Measurements from ENCODE around the gene TGFB3.
"Not testable (repeated sequence)": the region's sequence is repeated elsewhere in the genome, so short reads cannot be mapped to it uniquely, and the experiment has no call there.

Gene TGFB3

DNA sequence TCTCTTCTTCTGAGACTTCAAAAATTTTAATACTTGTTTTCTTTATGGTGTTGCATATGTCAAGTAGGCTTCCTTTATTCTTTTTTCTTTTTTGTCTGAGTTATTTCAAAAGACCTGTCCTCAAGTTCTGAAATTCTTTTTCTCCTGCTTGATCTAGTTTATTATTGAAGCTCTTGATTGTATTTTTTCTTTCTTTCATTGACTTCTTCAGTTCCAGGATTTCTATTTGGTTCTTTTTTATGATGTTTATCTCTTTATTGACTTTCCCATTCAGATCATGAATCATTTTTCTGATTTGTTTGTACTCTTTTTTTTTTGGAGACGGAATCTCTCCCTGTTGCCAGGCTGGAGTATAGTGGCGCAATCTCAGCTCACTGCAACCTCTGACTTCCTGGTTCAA, 37.9 kb upstream of the TGFB3 start:
- Histone ChIP-seq H3K9me3 (ENCODE audit: control insufficient read depth, low read length) (no peaks in the 10 kb centered on the region), H3K79me2 (peaks cover 20% of the 10 kb centered on the region), H3K27me3 (ENCODE audit: control insufficient read depth, insufficient read depth, low read length) (no peaks in the 10 kb centered on the region), H2AFZ (no peak overlapping the region), H3K27ac (no peak overlapping the region), H3K36me3 (ENCODE audit: control insufficient read depth, insufficient read depth, low read length) (no peaks in the 10 kb centered on the region), H3K4me1 (no peaks in the 10 kb centered on the region), H3K4me3 (ENCODE audit: low read depth, low read length) (no peak overlapping the region), H3K9ac (no peak overlapping the region), H3K4me2 (ENCODE audit: low read length) (no peak overlapping the region)
- no peak for TF ChIP-seq CTCF (IDR thresholded peaks at IDR 0.05)

DNA sequence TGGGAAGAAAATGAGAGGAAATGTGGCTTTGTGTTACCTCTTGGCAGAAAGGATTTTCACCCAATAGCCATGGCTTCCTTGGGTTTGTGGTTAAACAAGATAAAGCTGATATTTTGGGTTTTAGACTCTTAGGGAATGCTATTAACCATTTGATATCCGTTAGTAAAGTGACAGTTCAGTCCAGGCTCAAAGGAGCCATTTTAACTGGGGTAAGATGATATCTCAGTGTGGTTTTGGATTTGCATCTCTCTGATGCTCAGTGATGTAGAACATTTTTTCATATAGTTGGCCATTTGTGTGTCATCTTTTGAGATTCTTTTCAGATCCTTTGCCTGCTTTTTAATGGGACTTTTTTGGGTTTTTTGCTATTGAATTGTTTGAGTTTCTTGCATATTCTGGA, 33.9 kb upstream of the TGFB3 start:
- H3K9ac ChIP-seq, result no peak overlapping the region
- H2AFZ ChIP-seq, result no peak overlapping the region
- no peaks in the 10 kb centered on the region for H3K4me1 ChIP-seq
- no peaks in the 10 kb centered on the region for H3K27me3 ChIP-seq (ENCODE audit: control insufficient read depth, insufficient read depth, low read length)
- no peak for TF ChIP-seq CTCF (IDR thresholded peaks at IDR 0.05)
- H3K4me2 ChIP-seq (ENCODE audit: low read length), result no peak overlapping the region
- H3K79me2 ChIP-seq, result peaks cover 17% of the 10 kb centered on the region
- H3K9me3 ChIP-seq (ENCODE audit: control insufficient read depth, low read length), result no peaks in the 10 kb centered on the region
- H3K4me3 ChIP-seq (ENCODE audit: low read depth, low read length), result no peak overlapping the region
- no peak overlapping the region for H3K27ac ChIP-seq
- no peaks in the 10 kb centered on the region for H3K36me3 ChIP-seq (ENCODE audit: control insufficient read depth, insufficient read depth, low read length)

DNA sequence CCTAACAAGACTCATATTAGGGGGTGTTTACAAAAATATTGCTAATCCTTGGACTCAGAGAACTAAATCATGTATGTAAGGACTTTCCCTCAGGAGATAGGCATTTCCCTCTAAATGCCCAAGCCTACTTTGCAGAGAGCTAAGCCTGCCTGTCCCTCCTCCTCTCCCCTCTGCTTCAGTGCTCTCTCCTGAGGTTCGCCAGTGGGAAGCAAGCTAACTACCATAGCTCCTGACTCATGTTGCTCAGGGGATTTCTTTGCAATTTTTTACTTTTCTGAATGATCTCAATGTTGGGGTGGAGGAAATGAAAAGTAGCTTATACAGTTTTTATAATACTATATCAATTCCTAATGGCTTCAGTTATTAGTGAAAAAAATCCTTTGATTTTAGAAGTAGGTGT, 33.4 kb upstream of the TGFB3 start:
- no peak overlapping the region for H3K4me2 ChIP-seq (ENCODE audit: low read length)
- H3K79me2 ChIP-seq, result peaks cover 13% of the 10 kb centered on the region
- no peak overlapping the region for H3K4me3 ChIP-seq (ENCODE audit: low read depth, low read length)
- H3K4me1 ChIP-seq, result no peaks in the 10 kb centered on the region
- no peaks in the 10 kb centered on the region for H3K27me3 ChIP-seq (ENCODE audit: control insufficient read depth, insufficient read depth, low read length)
- no peak overlapping the region for H3K27ac ChIP-seq
- H3K9ac ChIP-seq, result no peak overlapping the region
- H2AFZ ChIP-seq, result no peak overlapping the region
- TF ChIP-seq CTCF (IDR thresholded peaks at IDR 0.05), result no peak
- no peaks in the 10 kb centered on the region for H3K36me3 ChIP-seq (ENCODE audit: control insufficient read depth, insufficient read depth, low read length)
- no peaks in the 10 kb centered on the region for H3K9me3 ChIP-seq (ENCODE audit: control insufficient read depth, low read length)

GRCh38 chr14:76012354-76012753, 30.6 kb upstream of the TGFB3 start:
- Histone ChIP-seq H3K79me2 (peaks cover 5% of the 10 kb centered on the region), H2AFZ (no peak overlapping the region), H3K27ac (no peak overlapping the region), H3K4me2 (ENCODE audit: low read length) (no peak overlapping the region), H3K9me3 (ENCODE audit: control insufficient read depth, low read length) (no peaks in the 10 kb centered on the region), H3K36me3 (ENCODE audit: control insufficient read depth, insufficient read depth, low read length) (no peaks in the 10 kb centered on the region), H3K9ac (no peak overlapping the region), H3K4me3 (ENCODE audit: low read depth, low read length) (no peak overlapping the region), H3K27me3 (ENCODE audit: control insufficient read depth, insufficient read depth, low read length) (no peaks in the 10 kb centered on the region), H3K4me1 (no peaks in the 10 kb centered on the region)
- TF ChIP-seq CTCF (IDR thresholded peaks at IDR 0.05), result no peak

DNA sequence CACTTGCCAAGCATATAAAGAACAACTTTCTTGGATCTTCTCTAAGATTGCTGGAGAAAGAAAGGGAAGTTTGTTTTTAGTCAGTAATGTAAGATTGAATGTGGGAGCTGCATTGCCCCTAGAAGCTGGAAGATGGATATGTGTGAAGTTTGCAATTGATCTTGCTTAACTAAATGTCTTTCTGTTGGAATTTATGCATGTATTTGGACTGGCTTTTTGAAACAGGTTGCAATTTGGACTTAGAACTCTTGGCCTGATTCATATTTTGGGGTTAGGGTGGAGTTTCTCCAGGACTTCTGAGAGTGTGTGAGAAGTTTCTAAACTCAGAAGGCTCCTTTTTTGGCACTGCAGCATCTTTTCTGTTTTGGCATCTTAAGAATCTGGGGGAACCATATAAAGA, 30.1 kb upstream of the TGFB3 start:
- peaks cover 3% of the 10 kb centered on the region for H3K4me1 ChIP-seq
- H2AFZ ChIP-seq, result no peak overlapping the region
- H3K27ac ChIP-seq, result no peak overlapping the region
- peaks cover 3% of the 10 kb centered on the region for H3K79me2 ChIP-seq
- H3K27me3 ChIP-seq (ENCODE audit: control insufficient read depth, insufficient read depth, low read length), result no peaks in the 10 kb centered on the region
- no peaks in the 10 kb centered on the region for H3K9me3 ChIP-seq (ENCODE audit: control insufficient read depth, low read length)
- H3K4me2 ChIP-seq (ENCODE audit: low read length), result no peak overlapping the region
- no peak overlapping the region for H3K9ac ChIP-seq
- H3K4me3 ChIP-seq (ENCODE audit: low read depth, low read length), result no peak overlapping the region
- TF ChIP-seq CTCF (IDR thresholded peaks at IDR 0.05), result no peak
- H3K36me3 ChIP-seq (ENCODE audit: control insufficient read depth, insufficient read depth, low read length), result no peaks in the 10 kb centered on the region

DNA sequence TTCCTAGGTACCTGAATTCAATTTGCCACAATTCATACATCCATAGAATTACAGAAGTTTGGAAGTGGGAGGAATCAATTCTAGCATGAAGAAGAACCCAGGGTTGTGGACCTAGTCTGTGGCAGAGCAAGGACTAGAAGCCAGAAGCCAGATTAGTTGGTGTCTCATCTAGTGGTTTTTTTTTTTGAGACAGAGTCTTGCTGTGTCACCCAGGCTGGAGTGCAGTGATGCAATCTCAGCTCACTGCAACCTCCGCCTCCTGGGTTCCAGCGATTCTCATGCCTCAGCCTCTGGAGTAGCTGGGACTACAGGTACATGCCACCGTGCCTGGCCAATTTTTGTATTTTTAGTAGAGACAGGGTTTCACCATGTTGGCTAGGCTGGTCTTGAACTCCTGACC, 27.8 kb upstream of the TGFB3 start:
- not testable (repeated sequence) for H2AFZ ChIP-seq; H3K27ac ChIP-seq; H3K4me2 ChIP-seq (ENCODE audit: low read length); H3K27me3 ChIP-seq (ENCODE audit: control insufficient read depth, insufficient read depth, low read length); H3K9me3 ChIP-seq (ENCODE audit: control insufficient read depth, low read length); H3K9ac ChIP-seq; H3K4me1 ChIP-seq; H3K79me2 ChIP-seq; H3K4me3 ChIP-seq (ENCODE audit: low read depth, low read length); H3K36me3 ChIP-seq (ENCODE audit: control insufficient read depth, insufficient read depth, low read length)
